HepG2 (cell line): ENCODE data around the gene RSRC2. TPM values are rescaled to one million over a fixed set of nuclear protein-coding genes. Genes with fewer than 3 reads are reported as not detected.
"Not testable (repeated sequence)": the region's sequence is repeated elsewhere in the genome, so short reads cannot be mapped to it uniquely, and the experiment has no call there.

Source experiments
- ATAC-seq: fragments of 200-7000 bp; cut with Tn5 transposase; 3 replicates; pipeline ENCODE4 v1.9.1; 2020; ENCODE audit warnings: mild to moderate bottlenecking, moderate library complexity
- BruUV-seq: library from RNA; stranded (reverse); fragments of 400-500 nt; replicated peaks from 2 replicates; lab custom pipeline; 2021; lab: Mats Ljungman, UMichigan
- CTCF ChIA-PET: fragments of 300-600 bp; formaldehyde crosslinking; extraction: SDS; loops from one replicate; lab custom pipeline; 2021; ENCODE audit warnings: low total read pairs, inconsistent platforms, low intra/inter-chr PET ratio; lab: Yijun Ruan, JAX
- POLR2A ChIA-PET: fragments of 350-600 bp; sonication (Branson Sonifier 250); formaldehyde crosslinking; loops from one replicate; lab custom pipeline; 2020; ENCODE audit warnings: antibody characterized with exemption, inconsistent platforms; lab: Yijun Ruan, JAX
- DNase-seq: peaks from one replicate; pipeline ENCODE4 v3.0.0-alpha.2; 2015; ENCODE audit warnings: low spot score
- FAIRE-seq: peaks from 3 replicates; lab custom pipeline; 2011; peaks lifted over from hg19 to GRCh38; lab: Jason Lieb, UNC
- H2AFZ ChIP-seq: one replicate; pipeline ENCODE4 v1.6.1; 2011; ENCODE audit warnings: low read length, inconsistent platforms
- H3K27ac ChIP-seq: fragments of 300-600 bp; 3 replicates; pipeline ENCODE4 v1.8.0; 2011; ENCODE audit warnings: mixed run types, mild to moderate bottlenecking, mixed read lengths, low read length, inconsistent platforms; ENCODE audit not compliant: insufficient read depth; ENCODE audit errors: extremely low read length
- H3K27me3 ChIP-seq, 2 experiments: fragments of 200-600 bp in 1 of 2; 2 replicates in 1 of 2; 3 replicates in 1 of 2; pipeline versions ENCODE4 v1.6.0 to v1.8.0; 2011; ENCODE audit warnings: low read length in 2 of 2, mild to moderate bottlenecking in 2 of 2, moderate library complexity in 2 of 2, inconsistent platforms in 1 of 2; ENCODE audit not compliant: insufficient read depth in 2 of 2, control insufficient read depth in 1 of 2
- H3K36me3 ChIP-seq, 2 experiments: fragments of 200-600 bp in 1 of 2; replicated peaks in 1 of 2; 2 replicates in 1 of 2; 3 replicates in 1 of 2; pipeline versions ENCODE4 v1.5.1 to v1.8.0; 2011; ENCODE audit warnings: low read length in 2 of 2, inconsistent platforms in 1 of 2; ENCODE audit not compliant: insufficient read depth in 2 of 2, control insufficient read depth in 1 of 2
- H3K4me1 ChIP-seq: 2 replicates; pipeline ENCODE4 v1.5.1; 2012; ENCODE audit warnings: low read length, inconsistent platforms; ENCODE audit not compliant: insufficient read depth
- H3K4me2 ChIP-seq: 2 replicates; pipeline ENCODE4 v1.6.0; 2011; ENCODE audit warnings: low read depth, low read length, inconsistent platforms
- H3K4me3 ChIP-seq, 3 experiments: fragments of 200-600 bp in 1 of 3; sonication (generic), shearing (Covaris generic) in 1 of 3; replicated peaks in 1 of 3; 2 replicates each; pipeline ENCODE4 v1.5.1; 2011 to 2016; ENCODE audit warnings: low read length in 3 of 3, inconsistent platforms in 2 of 3, low read depth in 2 of 3, mild to moderate bottlenecking in 2 of 3, control low read depth in 1 of 3, mixed read lengths in 1 of 3; ENCODE audit not compliant: insufficient read depth in 1 of 3
- H3K79me2 ChIP-seq: one replicate; pipeline ENCODE4 v1.6.1; 2011; ENCODE audit warnings: low read length, inconsistent platforms; ENCODE audit not compliant: insufficient read depth
- H3K9ac ChIP-seq: 2 replicates; pipeline ENCODE4 v1.6.0; 2011; ENCODE audit warnings: mild to moderate bottlenecking, low read depth, low read length, inconsistent platforms; ENCODE audit not compliant: insufficient read depth
- H3K9me3 ChIP-seq: 2 replicates; pipeline ENCODE4 v1.5.1; 2012; ENCODE audit warnings: mild to moderate bottlenecking, low read length
- H4K20me1 ChIP-seq: 2 replicates; pipeline ENCODE4 v1.6.0; 2011; ENCODE audit warnings: inconsistent platforms, mild to moderate bottlenecking, low read length, moderate library complexity; ENCODE audit not compliant: insufficient read depth
- WGBS: methylation state at CpG from one replicate; pipeline ENCODE4 v1.1.6; 2017; ENCODE audit warnings: low lambda C conversion rate; 5-methylcytosine and 5-hydroxymethylcytosine counted together
- in situ Hi-C: cut with HindIII; loops from 2 replicates; pipeline ENCODE4 v1.10.0; 2017; ENCODE audit warnings: low pct_unique_long_range_greater_than_20kb; ENCODE audit not compliant: extremely low pct_ligation_motif_present
- intact Hi-C: fragments of 100-400 bp; cut with micrococcal nuclease; formaldehyde crosslinking; loops from one replicate; pipeline ENCODE4 v1.10.0; 2022; ENCODE audit not compliant: unreplicated experiment
- polyA plus RNA-seq, 8 experiments: library from polyadenylated mRNA; depleted of rRNA in 3 of 8; stranded (reverse) in 7 of 8; unstranded in 1 of 8; fragments of >200 nt; fragmentation: Illumina TruSeq in 4 of 8; extraction: Trizol in 4 of 8; gene quantifications; 2 replicates each; pipeline versions ENCODE4 v1.2.1 to v1.2.3, GENCODE V29; 2011 to 2016; ENCODE audit warnings: low read depth in 4 of 8, missing spikeins in 1 of 8, mixed read lengths in 1 of 8; ENCODE audit not compliant: insufficient read depth in 1 of 8
- total RNA-seq, 5 experiments: library from RNA; depleted of rRNA; stranded (reverse); fragments of >200 nt; fragmentation: Illumina TruSeq; extraction: Trizol; gene quantifications; 2 replicates each; pipeline ENCODE4 v1.2.3, GENCODE V29; 2016; ENCODE audit warnings: low read depth in 1 of 5

Gene RSRC2
- total and polyA plus RNA-seq, 2 of the 13 experiments (the other 11 are each of a cell fraction or from before 2014, with no cell fraction given): 31.4 to 77.8 TPM

- not testable (repeated sequence) for FAIRE-seq, H2AFZ ChIP-seq, H3K9me3 ChIP-seq, H4K20me1 ChIP-seq, H3K9ac ChIP-seq, DNase-seq, H3K4me3 ChIP-seq, BruUV-seq, H3K27ac ChIP-seq, H3K4me1 ChIP-seq, H3K4me2 ChIP-seq, H3K27me3 ChIP-seq, ATAC-seq, H3K79me2 ChIP-seq
- H3K36me3 ChIP-seq: peaks cover 10 to 27% of the 10 kb centered on the region in 2 experiments
- ChIA-PET POLR2A (interaction anchor here (1.7 to 1.9 kb wide), 3 partner anchors 16 to 71 kb away, joined by 4 to 35 read pairs (median 6); partner anchors contain the start of gene ZCCHC8), CTCF (interaction anchor here (1.7 to 2.3 kb wide), 2 partner anchors 49 to 71 kb away, joined by 7 to 31 read pairs; partner anchors contain the start of gene CLIP1)
- intact Hi-C loops: loop anchor here (5.0 kb wide), 1 partner anchor 133 kb away; no protein-coding TSS in a partner anchor
- in situ Hi-C loops: loop anchor here (5.0 kb wide), 1 partner anchor 73 kb away; no protein-coding TSS in a partner anchor
- 95% methylated on average over 5 of the region's 7 CpGs for WGBS
These were observed 56.2 kb downstream of the RSRC2 start for GRCh38 chr12:122470576-122470975.

DNA sequence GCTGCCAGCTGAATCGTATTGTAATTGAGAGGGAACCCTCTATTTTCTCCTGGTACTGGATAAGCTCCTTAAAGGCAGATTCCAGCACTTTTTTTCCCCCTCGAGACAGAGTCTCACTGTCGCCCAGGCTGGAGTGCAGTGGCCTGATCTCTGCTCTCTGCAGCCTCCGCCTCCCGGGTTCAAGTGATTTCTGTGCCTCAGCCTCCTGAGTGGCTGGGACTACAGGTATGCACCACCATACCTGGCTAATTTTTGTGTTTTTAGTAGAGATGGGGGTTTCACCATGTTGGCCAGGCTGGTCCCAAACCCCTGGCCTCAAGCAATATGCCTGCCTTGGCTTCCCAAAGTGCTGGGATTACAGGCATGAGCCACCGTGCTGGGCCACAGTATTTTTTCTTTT is 56.9 kb downstream of the RSRC2 start:
- CTCF ChIA-PET, DNase-seq, H4K20me1 ChIP-seq, H2AFZ ChIP-seq, H3K4me3 ChIP-seq, H3K4me2 ChIP-seq, H3K27me3 ChIP-seq, BruUV-seq, H3K9ac ChIP-seq, H3K79me2 ChIP-seq, H3K27ac ChIP-seq, H3K9me3 ChIP-seq, H3K4me1 ChIP-seq, FAIRE-seq: not testable (repeated sequence)
- peak; percentile 17; the same call in 1 of the 3 replicates for ATAC-seq
- WGBS: 87% methylated on average over 6 of the region's 6 CpGs
- POLR2A ChIA-PET: interaction anchor here (0.9 to 1.1 kb wide), 2 partner anchors 64 to 67 kb away, joined by 3 read pairs; no protein-coding TSS in a partner anchor
- in situ Hi-C loops (loop anchor here (5.0 kb wide), 1 partner anchor 73 kb away; no protein-coding TSS in a partner anchor), intact Hi-C loops (loop anchor here (5.0 kb wide), 1 partner anchor 133 kb away; no protein-coding TSS in a partner anchor)
- peaks cover 7 to 23% of the 10 kb centered on the region in 2 experiments for H3K36me3 ChIP-seq
